ENCODE measurements around the gene TOX3. TPM values are rescaled to one million over a fixed set of nuclear protein-coding genes. Genes with fewer than 3 reads are reported as not detected.

TOX3 gene
- total RNA-seq, 1 experiment from 2014 or later: not detected

DNA sequence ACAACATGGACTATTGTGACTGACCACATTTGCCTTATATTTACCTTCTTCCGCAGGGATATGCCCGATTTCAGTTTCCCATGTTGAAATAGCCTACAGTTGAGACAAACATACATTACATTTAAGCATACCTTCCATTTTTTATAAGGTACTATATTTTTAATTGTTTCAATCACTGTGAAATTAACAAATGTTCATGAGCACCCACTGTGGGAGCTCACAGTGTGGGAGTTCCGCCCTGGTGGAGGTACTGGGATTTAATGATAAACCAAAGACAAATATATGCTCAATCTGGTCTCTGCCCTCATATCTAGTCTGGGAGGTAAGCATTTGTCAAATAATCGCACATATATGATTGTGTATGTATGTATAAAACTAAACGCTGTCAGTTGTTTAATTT is 15.8 kb upstream of the TOX3 start:
- intact Hi-C loops (cut with micrococcal nuclease): no loop called here
- H3K27me3 Mint-ChIP-seq (ENCODE audit: insufficient read depth, unreplicated experiment): no peaks in the 10 kb centered on the region

DNA sequence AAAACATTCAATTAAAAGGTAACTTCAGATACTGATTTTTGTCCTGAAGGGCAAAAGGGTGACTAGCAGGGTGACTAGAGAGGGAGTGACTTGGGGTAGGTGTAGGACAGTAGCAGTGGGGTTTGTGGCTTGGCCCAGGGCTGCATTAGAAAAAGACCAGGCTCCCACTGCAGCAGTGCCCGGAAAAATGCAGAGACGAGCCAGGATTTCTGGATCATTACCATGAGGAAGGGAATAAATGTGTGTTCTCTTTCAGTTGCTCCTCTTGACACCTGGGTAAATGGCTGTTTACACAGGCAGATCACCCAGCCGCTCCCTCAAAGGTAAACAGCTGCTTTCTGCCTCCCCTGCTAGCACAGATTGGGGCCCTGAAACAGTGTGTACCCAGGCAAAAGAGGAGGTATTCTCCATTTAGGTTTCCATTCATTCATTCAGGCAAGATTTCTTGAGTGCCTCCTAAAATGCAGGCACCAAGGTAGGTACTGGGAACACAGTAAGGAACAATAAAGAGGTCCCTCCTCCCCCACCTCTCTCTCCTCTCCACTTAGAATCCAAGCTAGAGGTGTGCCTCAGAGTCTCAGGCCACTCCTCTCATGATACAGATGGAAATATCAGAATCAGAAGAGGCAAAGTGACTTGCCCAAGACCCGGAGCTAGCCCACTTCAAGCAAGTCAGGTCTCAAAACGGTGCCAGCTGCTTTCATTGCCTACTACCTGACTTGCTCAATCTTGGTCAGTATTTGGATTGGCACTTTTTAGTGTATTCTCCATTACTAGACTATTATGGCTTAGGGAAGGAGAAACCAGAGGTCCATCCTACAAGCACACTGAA is 15.2 kb upstream of the TOX3 start:
- no peak overlapping the region for H3K4me3 Mint-ChIP-seq (ENCODE audit: unreplicated experiment)

More for the DNA sequence above, 15.8 kb upstream of the TOX3 start:
- no TSS peak for BruUV-seq (replicated peaks)
- POLR2A ChIA-PET: no interaction called here
- Mint-ChIP-seq H3K27ac (ENCODE audit: low read depth, unreplicated experiment) (no peak overlapping the region), H3K36me3 (ENCODE audit: insufficient read depth, unreplicated experiment) (peaks cover 7% of the 10 kb centered on the region), H3K4me1 (ENCODE audit: insufficient read depth, unreplicated experiment) (no peaks in the 10 kb centered on the region), H3K4me3 (ENCODE audit: unreplicated experiment) (no peak overlapping the region), H3K9me3 (ENCODE audit: unreplicated experiment) (peaks cover 7% of the 10 kb centered on the region)
- DNase-seq (ENCODE audit: unreplicated experiment): no peak
- CTCF ChIA-PET: no interaction called here
- TF ChIP-seq, protein P1, sequence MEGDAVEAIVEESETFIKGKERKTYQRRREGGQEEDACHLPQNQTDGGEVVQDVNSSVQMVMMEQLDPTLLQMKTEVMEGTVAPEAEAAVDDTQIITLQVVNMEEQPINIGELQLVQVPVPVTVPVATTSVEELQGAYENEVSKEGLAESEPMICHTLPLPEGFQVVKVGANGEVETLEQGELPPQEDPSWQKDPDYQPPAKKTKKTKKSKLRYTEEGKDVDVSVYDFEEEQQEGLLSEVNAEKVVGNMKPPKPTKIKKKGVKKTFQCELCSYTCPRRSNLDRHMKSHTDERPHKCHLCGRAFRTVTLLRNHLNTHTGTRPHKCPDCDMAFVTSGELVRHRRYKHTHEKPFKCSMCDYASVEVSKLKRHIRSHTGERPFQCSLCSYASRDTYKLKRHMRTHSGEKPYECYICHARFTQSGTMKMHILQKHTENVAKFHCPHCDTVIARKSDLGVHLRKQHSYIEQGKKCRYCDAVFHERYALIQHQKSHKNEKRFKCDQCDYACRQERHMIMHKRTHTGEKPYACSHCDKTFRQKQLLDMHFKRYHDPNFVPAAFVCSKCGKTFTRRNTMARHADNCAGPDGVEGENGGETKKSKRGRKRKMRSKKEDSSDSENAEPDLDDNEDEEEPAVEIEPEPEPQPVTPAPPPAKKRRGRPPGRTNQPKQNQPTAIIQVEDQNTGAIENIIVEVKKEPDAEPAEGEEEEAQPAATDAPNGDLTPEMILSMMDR (IDR thresholded peaks at IDR 0.05; ENCODE audit: unreplicated experiment): no peak

DNA sequence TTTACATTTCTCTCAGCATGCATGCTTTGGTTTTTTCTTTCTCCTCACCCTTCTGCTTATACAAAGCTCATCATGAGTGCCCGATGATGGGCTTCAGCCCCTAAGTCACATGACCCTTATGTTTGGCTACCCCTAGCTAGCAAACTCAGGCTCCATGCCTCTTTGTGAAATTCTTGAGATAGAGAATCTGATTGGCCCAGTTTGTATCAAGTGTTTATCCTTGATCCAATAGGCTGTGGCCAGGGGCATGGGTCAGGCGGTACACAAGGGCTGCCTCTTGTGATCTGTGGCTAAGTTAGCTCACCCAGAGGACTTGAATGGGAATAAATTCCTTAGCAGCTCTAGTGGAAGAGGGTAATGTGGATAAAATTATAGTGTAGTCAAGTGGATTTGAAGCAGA is 11.5 kb upstream of the TOX3 start:
- ChIA-PET POLR2A (interaction anchor here (0.6 kb wide), 1 partner anchor 86 kb away, joined by 3 read pairs; no protein-coding TSS in a partner anchor), CTCF (interaction anchor here (0.6 kb wide), 1 partner anchor 10 kb away, joined by 3 read pairs; no protein-coding TSS in a partner anchor)
- H3K9me3 Mint-ChIP-seq (ENCODE audit: unreplicated experiment): peaks cover 5% of the 10 kb centered on the region
- BruUV-seq (replicated peaks): no TSS peak
- TF ChIP-seq, protein P1 (IDR thresholded peaks at IDR 0.05; ENCODE audit: unreplicated experiment): no peak
- no peak overlapping the region for H3K4me3 Mint-ChIP-seq (ENCODE audit: unreplicated experiment)
- peaks cover under 1% of the 10 kb centered on the region for H3K36me3 Mint-ChIP-seq (ENCODE audit: insufficient read depth, unreplicated experiment)
- H3K27ac Mint-ChIP-seq (ENCODE audit: low read depth, unreplicated experiment): no peak overlapping the region
- peaks cover 17% of the 10 kb centered on the region for H3K27me3 Mint-ChIP-seq (ENCODE audit: insufficient read depth, unreplicated experiment)
- DNase-seq (ENCODE audit: unreplicated experiment): no peak
- intact Hi-C loops (cut with micrococcal nuclease): no loop called here
- H3K4me1 Mint-ChIP-seq (ENCODE audit: insufficient read depth, unreplicated experiment): no peaks in the 10 kb centered on the region

More for the DNA sequence above, 15.2 kb upstream of the TOX3 start:
- BruUV-seq (replicated peaks): no TSS peak
- DNase-seq (ENCODE audit: unreplicated experiment): no peak
- Mint-ChIP-seq H3K36me3 (ENCODE audit: insufficient read depth, unreplicated experiment) (peaks cover 7% of the 10 kb centered on the region), H3K9me3 (ENCODE audit: unreplicated experiment) (peaks cover 7% of the 10 kb centered on the region), H3K27ac (ENCODE audit: low read depth, unreplicated experiment) (no peak overlapping the region), H3K27me3 (ENCODE audit: insufficient read depth, unreplicated experiment) (no peaks in the 10 kb centered on the region), H3K4me1 (ENCODE audit: insufficient read depth, unreplicated experiment) (no peaks in the 10 kb centered on the region)
- TF ChIP-seq, protein P1 (IDR thresholded peaks at IDR 0.05; ENCODE audit: unreplicated experiment): no peak
- intact Hi-C loops (cut with micrococcal nuclease): no loop called here
- POLR2A ChIA-PET: no interaction called here
- CTCF ChIA-PET: no interaction called here

DNA sequence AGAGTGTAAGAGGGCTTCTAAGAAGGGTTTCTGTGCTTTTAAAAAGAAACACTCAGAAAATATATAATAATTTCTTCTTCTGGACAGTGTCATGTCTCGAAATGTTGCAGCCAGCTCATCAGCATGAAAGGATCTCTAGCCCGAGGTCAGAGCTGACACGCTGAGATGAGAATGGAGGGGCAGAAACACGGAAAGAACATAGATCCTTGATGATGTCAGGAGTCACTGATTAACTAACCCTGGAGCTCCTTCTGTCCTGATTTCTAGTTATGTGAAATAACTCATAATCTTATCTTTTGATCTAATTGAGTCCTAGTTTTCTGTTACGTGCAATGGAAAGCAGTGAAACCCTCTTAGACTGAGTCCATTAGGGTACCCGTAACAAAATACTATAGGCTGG is 10.3 kb upstream of the TOX3 start:
- no peak for DNase-seq (ENCODE audit: unreplicated experiment)
- H3K4me3 Mint-ChIP-seq (ENCODE audit: unreplicated experiment): no peak overlapping the region
- intact Hi-C loops (cut with micrococcal nuclease): no loop called here
- no TSS peak for BruUV-seq (replicated peaks)
- no peak overlapping the region for H3K27ac Mint-ChIP-seq (ENCODE audit: low read depth, unreplicated experiment)
- ChIA-PET POLR2A (interaction anchor here (0.6 kb wide), 1 partner anchor 239 kb away, joined by 3 read pairs; no protein-coding TSS in a partner anchor), CTCF (no interaction called here)
- TF ChIP-seq, protein P1 (IDR thresholded peaks at IDR 0.05; ENCODE audit: unreplicated experiment): no peak
- peaks cover 5% of the 10 kb centered on the region for H3K9me3 Mint-ChIP-seq (ENCODE audit: unreplicated experiment)
- no peaks in the 10 kb centered on the region for H3K4me1 Mint-ChIP-seq (ENCODE audit: insufficient read depth, unreplicated experiment)
- H3K27me3 Mint-ChIP-seq (ENCODE audit: insufficient read depth, unreplicated experiment): peaks cover 17% of the 10 kb centered on the region
- H3K36me3 Mint-ChIP-seq (ENCODE audit: insufficient read depth, unreplicated experiment): no peaks in the 10 kb centered on the region

Measured in MCF 10A (cell line).